HL-60/S4 treated with phorbol 12-myristate 13-acetate at 8.2 ng/mL for 4 days and 3 days (cell line): ENCODE results near the gene DHRS3.

ENCODE experiments used
- in situ Hi-C: fragments of 300-500 bp; cut with MboI; formaldehyde crosslinking; loops from 2 replicates; pipeline ENCODE4 v1.15.0; 2022; ENCODE audit warnings: low sequenced_read_pairs

DHRS3 gene

DNA sequence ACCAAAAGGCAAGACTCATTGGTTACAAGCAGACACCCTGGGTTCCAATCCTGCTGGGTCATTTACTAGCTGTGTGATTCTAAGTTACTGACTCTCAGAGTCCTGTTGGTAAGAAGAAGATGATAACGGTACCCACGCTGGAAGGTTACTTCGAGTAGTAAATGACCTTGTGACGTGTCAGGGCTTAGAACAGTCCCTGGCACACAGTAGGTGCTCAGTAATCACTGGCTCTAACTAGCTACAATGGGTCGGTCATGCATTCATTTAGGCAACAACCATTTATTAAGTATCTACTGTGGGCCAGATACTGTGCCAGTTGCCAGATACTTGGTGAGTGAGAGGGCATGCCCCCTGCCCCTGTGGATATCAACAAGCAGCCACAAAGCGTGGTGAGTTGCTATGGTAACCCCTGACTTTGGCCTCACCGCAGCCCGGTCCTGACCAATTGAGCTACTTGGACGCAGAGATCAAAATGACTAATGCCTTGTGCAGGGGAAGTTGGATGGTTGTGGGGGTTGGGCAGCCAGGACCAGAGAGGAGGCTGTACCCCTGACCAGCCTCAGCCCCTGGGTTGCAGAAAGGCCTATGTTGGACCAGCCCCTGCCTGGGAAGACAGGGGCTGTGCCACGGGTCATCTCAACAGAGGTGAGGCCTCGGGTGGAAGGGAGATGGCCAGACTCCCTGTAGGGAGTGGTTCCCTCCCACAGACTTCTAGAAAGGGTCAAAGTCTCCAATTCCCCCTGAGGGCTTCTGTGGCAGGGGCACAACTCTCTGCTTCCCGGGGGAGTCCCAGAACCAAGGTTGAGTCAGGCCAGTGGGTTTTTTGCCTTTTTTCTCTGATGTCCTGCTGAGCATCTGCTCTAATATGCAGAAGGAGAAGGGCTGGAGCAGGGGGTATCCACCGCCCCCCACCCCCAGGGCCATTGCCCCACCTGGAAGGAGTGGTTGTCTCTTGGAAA is 16.0 kb downstream of the DHRS3 start:
- in situ Hi-C loops: no loop called here

DNA sequence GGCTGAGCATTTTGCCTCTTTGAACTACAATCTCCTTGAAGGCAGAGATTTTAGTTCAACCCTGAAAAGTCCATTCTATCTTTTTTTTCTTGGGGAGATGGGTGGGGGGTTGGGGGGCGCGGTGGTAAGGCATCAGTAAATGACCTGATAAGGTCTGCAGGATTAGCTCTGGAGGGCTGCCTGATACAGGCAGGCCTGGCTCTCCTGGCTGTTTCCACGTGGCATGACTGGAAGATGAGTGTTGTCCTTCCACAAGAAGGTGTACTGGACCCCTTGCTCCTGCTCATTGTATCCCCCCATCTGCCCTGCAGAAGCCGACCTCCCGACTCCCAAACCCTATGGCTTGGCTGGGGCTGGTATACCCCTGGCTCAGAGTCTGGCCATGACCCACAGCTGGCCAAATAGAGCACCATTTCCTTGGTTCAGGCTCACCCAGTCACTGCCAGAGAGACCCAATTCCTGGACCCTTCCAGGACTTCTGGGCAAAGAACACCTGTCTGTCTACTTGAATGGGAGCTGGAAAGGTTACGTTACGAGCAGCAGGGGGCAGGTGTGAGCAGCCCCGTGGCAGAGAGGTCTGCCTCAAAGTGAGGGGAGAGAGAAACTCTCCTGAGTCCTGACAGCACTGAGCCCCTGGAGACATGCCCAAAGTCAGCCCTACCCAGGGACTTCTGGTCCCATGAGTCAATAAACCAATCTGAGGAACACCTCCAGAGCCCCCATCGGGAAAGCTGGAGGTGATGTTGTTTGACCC is 17.0 kb downstream of the DHRS3 start:
- in situ Hi-C loops: no loop called here

DNA sequence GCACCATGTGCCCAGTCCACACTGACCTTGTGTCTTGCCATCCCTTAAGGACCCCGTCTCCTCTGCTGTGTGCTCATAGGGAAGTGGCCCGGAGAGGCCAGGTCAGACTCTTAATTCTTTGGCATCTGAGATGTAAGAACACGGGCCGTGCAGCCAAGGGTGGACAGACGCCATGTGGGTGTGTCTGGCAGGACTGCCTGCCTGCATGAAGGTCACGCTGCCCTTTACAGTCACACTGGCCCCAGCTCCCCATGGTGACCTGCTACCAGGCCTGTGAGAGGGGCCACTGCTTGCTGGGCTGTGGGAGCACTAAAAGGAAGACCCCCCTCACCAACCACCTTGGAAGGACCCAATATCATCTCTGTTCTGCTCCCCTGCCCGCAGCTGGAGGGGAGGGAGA is 17.7 kb downstream of the DHRS3 start:
- in situ Hi-C loops: no loop called here

DNA sequence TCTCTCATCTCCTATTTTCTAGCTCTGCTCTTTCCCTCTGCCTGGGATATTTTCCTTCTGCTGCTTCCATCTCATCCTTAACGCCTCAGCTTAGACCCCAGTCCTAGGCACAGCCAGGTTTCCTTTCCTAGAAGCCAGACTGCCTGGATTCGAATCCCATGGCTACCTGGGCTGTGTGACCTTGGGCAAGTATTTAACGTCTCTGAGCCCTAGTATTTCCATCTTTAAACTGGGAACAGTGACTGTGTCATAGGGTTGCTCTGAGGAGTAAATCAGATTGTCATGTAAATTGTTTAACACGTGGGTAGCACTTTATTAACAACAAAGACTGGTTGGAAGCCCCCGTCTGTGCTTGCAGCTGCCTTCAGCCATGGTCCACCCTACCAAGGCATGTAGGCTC is 18.4 kb downstream of the DHRS3 start:
- in situ Hi-C loops: no loop called here

DNA sequence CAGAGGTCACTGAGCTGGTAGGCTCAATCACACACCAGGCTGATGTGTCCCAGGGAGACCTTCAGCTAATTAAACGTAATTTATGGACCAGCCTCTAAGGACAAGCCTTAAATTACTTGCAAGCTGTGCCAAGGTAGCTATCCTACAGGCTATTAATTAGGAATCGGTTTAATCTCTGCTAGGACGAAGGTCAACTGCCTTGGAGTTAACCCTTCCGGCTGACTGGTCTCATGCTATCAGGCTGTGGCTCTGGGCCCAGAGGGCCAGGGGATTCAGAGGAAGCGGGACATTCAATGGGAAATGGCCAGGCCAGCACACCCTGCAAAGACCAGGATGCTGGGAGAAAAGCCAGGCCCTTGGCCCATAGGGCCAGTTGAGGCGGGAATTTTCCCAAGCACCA is 19.0 kb downstream of the DHRS3 start:
- in situ Hi-C loops: no loop called here

DNA sequence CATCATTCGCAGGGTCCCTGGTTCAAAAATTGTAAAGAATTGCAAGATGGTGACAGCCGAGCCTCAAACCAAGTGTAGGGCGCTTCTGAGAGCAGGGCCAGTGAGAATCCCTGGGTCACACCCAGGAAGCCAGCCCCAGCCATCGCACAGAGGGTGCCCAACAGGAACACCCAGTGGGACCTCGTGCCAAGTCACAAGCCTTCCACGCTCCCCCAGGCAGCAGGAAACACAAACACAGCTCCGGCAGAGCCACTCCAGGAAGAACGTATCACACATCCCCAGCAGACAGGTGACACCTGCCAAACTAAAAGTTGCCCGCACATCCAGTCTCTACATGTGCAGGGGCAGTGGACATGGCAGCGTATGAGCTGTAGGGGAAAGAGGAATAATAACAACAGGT is 20.2 kb downstream of the DHRS3 start:
- in situ Hi-C loops: no loop called here

DNA sequence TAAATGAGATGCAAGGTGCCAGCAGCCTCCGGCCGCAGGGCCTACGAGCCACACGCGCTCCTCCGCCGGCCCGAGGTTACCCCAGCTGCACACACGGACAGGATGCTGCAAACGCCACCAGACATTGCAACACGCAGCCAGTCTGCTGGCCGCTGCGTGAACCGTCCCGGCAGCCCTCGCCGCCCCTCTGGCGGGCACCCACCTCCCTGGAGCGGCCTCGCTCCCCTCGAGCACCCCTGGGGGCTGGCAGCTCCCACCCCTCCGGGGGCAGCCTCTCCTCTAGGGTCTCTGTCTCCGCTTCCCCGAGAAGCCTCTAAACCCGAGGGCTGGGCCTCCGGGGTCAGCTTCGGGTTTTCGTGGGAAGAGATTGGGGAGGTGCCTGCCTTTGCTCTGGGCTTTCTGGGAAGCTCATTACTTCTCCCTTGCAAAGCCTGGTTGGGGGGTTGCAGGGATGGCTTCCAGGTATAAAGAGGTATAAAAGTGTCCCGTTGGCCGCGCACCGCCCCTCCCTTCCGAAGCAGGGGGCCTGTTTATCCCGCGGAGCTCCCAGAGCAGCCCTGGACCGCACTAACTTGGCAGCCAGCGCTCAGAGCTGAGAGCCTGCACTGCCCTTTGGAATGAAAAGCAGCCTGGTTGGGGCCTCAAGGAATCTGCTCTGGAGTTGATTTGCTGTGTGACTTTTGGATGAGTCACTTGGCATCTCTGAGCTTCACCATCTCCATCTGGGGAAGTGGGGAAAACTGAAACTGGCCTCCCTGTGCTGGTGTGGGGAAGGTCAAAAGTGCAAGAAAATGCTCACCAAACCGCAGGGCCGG is 21.8 kb downstream of the DHRS3 start:
- in situ Hi-C loops: no loop called here

DNA sequence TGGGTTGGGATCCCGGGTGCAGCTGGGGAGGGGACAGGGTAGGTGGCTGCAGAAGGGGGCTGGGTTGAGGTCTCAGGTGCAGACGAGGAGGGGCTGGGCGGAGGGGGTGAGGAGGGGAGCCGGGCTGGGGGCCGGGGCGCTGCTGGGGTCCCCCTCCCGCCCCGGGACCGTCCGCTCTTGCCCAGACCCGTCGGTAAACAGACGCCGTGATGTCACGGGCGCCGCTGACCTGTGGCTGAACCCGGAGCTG is 22.3 kb downstream of the DHRS3 start:
- in situ Hi-C loops: no loop called here

DNA sequence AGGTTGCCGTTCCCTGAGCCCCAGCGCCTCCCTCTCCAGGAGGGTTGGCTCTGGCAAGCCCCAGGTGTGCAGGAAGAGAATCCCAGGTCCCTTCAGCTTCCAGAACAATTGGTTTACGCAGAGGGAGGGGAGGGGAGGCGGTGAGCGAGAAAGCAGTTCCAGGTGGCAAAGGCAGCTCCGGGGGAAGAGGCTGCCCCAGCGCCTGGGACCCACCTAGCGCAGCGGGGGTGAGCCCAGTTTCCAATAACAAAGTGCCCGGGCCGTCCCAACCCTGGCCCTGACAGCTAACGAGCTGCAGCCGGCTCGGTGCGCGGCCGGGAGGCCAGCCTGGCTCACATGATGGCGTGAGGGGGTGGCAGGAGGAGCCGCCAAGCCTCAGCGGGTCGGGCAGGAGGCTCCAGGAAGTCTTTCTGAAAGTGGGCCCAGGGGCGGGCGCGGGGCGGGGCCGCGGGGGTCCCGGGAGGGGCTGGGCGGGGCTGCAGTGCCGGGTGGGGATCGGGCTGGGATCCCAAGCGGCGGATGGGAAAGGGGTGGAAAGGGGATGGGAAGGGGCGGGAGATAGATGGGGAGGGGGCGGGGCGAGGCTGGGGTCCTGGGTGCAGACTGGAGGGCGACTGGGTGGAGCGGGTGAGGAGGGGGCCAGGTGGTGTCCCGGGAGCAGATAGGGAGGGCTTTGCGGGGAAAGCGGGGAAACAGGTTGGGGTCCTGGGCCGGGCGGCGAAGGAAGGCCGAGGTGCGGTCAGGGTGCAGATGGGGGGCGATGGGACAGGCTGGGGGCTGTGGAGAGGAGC is 22.8 kb downstream of the DHRS3 start:
- in situ Hi-C loops: no loop called here

DNA sequence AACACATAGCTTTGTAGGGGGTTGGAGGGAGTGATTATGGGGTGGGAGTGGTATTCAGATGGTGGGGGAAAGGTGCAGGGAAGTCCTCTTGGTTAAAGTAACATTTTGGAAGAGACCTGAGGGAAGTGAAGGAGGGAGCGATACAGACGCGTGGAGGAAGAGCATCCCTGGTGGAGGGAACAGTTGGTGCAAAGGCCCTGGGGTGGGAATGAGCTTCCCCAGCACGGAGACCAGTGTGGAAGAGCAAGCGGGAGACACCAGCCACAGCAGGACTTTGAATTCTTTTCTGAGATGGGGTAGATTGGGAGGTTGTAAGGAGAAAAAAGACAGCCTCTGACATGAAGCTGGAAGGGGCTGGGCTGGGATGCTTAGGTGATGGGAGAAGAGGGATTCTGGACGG is 23.5 kb downstream of the DHRS3 start:
- in situ Hi-C loops: no loop called here

DNA sequence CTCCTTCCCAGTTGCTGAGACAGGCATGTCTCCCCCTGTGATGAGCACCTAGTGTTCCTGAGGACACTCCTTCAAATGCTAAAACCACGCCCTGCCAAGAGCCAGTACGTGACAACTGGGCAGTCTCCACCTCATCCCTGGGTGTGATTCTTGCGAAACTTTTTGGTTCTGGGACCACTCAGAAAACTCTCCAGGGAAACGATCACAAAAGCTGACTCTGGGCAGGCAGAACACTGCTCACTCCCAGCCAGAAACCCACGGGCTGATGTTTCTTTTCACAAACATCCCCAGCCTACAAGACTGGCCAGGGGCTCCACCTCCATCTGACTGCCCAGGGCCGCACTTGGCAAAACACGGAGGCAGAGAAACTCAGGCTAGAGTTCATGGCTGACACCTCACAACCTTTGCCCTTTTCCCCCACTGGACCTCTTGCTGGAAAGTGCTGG is 24.4 kb downstream of the DHRS3 start:
- in situ Hi-C loops: no loop called here

DNA sequence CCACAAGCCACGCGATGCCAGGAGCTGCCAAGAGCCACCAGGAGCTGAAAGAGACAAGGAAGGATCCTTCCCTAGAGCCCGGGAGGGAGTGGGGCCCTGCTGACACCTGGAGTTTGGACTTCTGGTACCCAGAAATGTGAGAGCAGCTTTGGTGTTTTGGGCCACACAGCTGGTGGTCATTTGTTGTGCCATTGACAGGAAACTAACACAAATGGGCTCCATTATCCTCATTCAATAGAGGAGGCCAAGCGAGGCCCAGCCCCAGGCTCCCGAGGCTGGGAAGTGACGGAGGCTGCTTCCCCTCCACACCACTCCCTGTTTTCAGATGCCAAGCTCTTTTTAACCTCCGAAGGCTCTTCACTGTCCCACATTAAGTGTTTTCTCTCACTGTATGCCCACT is 25.5 kb downstream of the DHRS3 start:
- in situ Hi-C loops: no loop called here

DNA sequence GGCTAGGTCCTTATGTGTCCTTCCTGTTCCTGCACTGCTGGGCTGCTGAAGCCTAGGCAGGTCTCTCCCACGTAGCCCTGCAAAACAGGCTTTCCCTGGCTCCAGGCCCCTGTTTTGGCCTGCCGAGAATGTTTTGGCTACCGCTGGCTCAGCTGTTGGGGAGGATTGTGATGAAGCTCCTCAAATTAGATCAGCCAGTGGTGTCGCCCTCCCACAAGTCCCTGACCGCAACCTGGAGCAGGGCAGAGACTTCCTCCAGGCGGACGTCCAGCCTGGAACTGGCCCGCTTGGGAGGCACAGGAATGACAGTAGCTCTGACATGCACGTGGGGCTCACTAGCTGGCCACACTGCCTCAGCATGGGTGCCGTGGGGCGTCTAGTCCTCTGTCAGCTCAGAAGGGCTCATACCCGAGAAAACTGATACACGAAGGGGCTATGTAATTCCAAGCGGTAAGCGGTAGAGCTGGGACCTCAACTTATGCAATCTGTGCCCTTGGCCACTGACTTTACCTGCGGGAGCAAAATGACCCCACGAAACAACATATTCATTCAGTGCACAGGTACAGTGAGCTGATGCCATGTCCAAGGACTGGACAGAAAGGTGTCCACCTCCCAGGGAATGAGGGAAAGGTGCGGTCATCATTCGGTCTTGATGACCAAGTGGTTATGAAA is 26.6 kb downstream of the DHRS3 start:
- in situ Hi-C loops: no loop called here

DNA sequence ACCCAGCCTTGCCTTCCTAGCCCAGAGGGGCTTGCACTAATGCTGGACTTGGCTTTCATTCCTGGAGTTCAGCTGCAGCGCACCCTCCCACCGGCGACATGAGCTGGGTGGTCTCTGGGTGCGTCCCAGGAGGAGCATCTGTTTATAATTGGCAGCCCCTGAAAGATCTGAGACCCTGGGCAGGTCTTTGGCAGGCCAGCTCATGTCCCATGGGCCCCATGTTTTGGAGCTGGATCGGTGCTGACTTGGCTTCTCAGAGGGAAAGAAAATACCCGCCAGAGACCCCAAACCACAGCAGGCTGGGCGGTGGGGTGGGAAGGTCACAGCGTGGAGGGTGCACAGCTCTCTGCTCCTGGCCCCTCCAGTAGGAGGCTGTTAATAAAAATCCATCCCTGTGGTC is 29.3 kb downstream of the DHRS3 start:
- in situ Hi-C loops: no loop called here

DNA sequence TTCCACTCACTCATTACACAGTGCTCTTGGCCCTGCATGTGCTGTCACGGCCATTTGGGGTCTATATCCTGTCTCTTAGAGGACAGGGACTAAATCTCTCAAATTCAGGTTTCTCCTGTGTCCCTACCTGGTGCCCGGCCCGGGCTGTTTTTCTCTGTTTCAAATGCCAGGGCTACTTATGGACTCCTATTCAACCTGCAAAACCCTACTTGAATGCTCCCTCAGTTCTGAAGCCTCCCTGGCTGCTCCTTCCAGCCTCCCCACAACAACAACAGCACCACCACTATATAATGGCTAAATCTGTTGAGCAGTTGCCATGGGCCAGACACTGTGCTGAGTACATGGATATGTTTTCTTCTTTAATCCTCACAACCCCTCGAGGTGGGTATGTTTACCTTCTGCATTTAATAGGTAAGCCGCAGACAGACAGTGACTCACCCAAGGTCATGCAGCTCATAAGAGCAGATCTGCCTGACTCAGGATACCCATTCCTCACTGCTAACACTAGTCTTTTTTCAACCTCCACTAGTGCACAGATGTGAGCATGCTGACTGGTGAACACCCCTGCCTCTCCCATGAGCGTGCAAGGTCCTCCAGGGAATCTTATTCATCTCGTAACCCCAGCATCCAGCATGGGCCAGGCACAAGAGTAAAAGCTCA is 29.9 kb downstream of the DHRS3 start:
- in situ Hi-C loops: no loop called here

DNA sequence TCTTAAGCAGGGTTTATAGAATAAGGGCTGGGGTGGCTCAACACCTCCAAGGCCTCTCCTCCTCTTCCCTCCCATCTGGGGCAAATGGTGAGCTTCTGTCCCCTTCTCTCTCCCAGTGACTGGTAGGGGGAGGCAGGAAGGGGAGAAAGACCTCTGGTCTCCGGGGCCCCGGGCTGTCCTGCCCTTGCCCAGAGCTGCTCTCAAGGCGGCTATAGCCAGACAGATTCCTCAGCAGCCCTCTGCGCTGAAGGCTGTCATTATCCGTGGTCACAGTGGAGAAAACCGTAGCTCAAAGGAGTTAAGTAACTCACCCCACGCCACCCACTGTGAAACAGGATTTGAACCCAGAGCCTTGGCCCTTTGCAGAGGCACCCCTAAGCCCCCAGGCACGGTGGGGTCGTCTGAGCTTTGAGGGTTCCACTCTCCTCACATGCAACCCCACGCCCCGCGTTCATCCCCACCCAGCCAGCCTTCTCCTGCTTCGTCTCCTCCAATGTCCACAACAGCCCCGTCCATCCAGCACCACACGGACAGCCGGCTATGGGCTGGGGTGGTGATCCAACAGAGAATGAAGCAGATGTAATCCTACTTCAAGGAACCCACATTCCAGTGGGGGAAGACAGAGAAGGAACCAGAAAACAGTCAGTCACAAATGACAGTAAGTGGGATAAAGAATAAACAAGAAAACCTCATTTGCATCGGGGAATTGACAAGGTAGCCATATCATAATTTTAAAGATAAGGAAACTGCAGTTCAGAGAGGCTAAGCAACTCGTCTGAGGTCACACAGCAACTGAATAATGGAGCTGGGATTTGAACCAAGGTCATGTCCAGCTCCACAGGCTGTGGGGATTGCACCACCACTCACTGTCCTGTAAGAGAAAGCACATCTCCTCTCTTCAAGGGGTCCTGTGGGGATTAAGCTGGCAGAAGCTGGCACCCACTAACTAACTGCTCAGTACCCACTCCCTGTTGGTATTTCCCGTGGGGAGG is 31.8 kb downstream of the DHRS3 start:
- in situ Hi-C loops: no loop called here

DNA sequence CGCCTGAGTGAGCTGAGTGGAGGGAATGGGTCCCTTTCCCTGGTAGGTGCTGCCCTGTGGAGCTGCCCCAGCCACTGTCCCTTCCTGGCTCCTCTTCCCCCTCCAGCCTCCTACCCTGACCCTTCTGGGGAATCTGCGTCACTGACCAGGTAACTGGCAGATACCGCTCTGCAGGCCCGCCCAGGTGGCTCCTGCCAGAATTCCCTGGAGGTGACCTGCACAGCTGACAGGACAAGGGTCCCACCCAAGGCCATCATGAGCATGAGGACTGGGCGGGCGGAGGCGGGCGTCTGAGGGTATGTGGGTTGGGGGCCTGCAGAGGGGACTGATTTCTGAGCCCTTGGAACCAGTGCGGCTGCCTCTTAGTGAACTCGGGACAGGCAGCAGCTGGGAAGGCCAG is 32.5 kb downstream of the DHRS3 start:
- in situ Hi-C loops: no loop called here

DNA sequence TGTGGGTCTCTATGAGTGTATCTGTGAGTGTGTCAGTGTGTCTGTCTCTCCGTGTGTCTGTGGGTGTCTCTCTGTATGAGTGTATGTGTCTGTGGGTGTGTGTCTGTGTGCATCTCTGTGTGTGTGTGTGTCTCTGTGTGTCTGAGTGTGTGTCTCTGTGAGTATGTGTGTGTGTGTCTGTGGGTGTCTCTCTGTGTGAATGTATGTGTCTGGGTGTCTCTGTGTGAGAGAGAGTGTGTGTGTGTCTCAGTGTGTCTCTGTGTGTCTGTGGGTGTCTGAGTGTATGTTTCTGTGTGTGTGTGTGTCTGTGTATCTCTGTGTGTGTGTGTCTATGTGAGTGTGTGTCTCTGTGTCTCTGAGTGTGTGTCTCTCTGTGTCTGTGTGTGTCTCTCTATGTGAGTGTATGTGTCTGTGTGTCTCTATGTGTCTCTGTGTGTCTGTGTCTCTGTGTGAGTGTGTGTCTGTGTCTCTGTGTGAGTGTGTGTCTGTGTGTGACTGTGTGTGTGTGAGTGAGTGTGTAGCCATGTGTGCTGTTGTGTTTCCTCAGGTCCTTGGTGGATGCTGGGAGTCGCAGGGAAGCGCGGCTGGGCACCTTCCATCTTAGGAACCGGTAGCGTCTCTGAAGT is 33.0 kb downstream of the DHRS3 start:
- in situ Hi-C loops: no loop called here
